HEK293 (cell line): ENCODE data around the gene CDS1.

Experiments
- REPIN1 ChIP-seq: fragments of 450-650 bp; formaldehyde crosslinking; IDR thresholded peaks from 2 replicates; pipeline ENCODE4 v1.5.1; 2017; ENCODE audit warnings: missing biosample characterization, missing genetic modification characterization, low read depth
- ZNF24 ChIP-seq: fragments of 450-650 bp; formaldehyde crosslinking; IDR thresholded peaks from 2 replicates; pipeline ENCODE4 v1.5.1; 2016; ENCODE audit warnings: missing biosample characterization, missing genetic modification characterization
- ZNF621 ChIP-seq: fragments of 450-650 bp; formaldehyde crosslinking; IDR thresholded peaks from 2 replicates; pipeline ENCODE4 v1.5.1; 2017; ENCODE audit warnings: missing biosample characterization, missing genetic modification characterization
- ZNF747 ChIP-seq: fragments of 450-650 bp; formaldehyde crosslinking; IDR thresholded peaks from 2 replicates; pipeline ENCODE4 v1.5.1; 2016; ENCODE audit warnings: missing biosample characterization, missing genetic modification characterization
- TF ChIP-seq, protein P1 (sequence below): fragments of 450-650 bp; formaldehyde crosslinking; IDR thresholded peaks from 2 replicates; pipeline ENCODE4 v1.5.1; 2016; ENCODE audit warnings: missing biosample characterization, missing genetic modification characterization

- no peak for TF ChIP-seq ZNF24 (tag by site-specific recombination)
- TF ChIP-seq, protein P1, sequence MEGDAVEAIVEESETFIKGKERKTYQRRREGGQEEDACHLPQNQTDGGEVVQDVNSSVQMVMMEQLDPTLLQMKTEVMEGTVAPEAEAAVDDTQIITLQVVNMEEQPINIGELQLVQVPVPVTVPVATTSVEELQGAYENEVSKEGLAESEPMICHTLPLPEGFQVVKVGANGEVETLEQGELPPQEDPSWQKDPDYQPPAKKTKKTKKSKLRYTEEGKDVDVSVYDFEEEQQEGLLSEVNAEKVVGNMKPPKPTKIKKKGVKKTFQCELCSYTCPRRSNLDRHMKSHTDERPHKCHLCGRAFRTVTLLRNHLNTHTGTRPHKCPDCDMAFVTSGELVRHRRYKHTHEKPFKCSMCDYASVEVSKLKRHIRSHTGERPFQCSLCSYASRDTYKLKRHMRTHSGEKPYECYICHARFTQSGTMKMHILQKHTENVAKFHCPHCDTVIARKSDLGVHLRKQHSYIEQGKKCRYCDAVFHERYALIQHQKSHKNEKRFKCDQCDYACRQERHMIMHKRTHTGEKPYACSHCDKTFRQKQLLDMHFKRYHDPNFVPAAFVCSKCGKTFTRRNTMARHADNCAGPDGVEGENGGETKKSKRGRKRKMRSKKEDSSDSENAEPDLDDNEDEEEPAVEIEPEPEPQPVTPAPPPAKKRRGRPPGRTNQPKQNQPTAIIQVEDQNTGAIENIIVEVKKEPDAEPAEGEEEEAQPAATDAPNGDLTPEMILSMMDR (tag by site-specific recombination) = no peak
- TF ChIP-seq REPIN1 (tag by site-specific recombination) = no peak
- no peak for TF ChIP-seq ZNF621
- no peak for TF ChIP-seq ZNF747 (tag by site-specific recombination)
Observed at GRCh38 chr4:84661191-84661939, 78.4 kb downstream of the CDS1 start.
